HepG2 (cell line): ENCODE measurements around the gene NOL4L. TPM values are rescaled to one million over a fixed set of nuclear protein-coding genes. Genes with fewer than 3 reads are reported as not detected.

Experiments used
- CREBL2 ChIP-seq: sonication (generic); formaldehyde crosslinking; IDR thresholded peaks from 2 replicates; pipeline ENCODE4 v1.8.1; 2023; ENCODE audit warnings: missing genetic modification reagents, mild to moderate bottlenecking, borderline replicate concordance
- DMAP1 ChIP-seq: IDR thresholded peaks from 2 replicates; pipeline ENCODE4 v1.6.1; 2016
- MED8 ChIP-seq: sonication (generic); formaldehyde crosslinking; IDR thresholded peaks from 2 replicates; pipeline ENCODE4 v1.8.1; 2023; ENCODE audit warnings: mild to moderate bottlenecking, missing genetic modification reagents; ENCODE audit not compliant: insufficient replicate concordance
- MXI1 ChIP-seq: IDR thresholded peaks from 3 replicates; pipeline ENCODE4 v1.6.1; 2012; ENCODE audit warnings: low read depth, low read length, inconsistent platforms, borderline replicate concordance
- NFKBIZ ChIP-seq: IDR thresholded peaks from 2 replicates; pipeline ENCODE4 v1.6.1; 2018; ENCODE audit warnings: missing genetic modification reagents, missing compliant biosample characterization
- RBAK ChIP-seq: sonication (generic); formaldehyde crosslinking; IDR thresholded peaks from 2 replicates; pipeline ENCODE4 v1.5.1; 2020; ENCODE audit warnings: mild to moderate bottlenecking, missing genetic modification reagents
- TFE3 ChIP-seq: IDR thresholded peaks from 2 replicates; pipeline ENCODE4 v1.6.1; 2016
- ZBTB7B ChIP-seq: sonication (generic); formaldehyde crosslinking; IDR thresholded peaks from 2 replicates; pipeline ENCODE4 v1.4.0; 2020; ENCODE audit warnings: missing genetic modification reagents
- ZFP36 ChIP-seq: fragments of 150-350 bp; IDR thresholded peaks from 2 replicates; pipeline ENCODE4 v1.6.1; 2018; ENCODE audit warnings: borderline replicate concordance, low read length, low read depth; ENCODE audit not compliant: partially characterized antibody
- ZNF224 ChIP-seq: sonication (generic); formaldehyde crosslinking; IDR thresholded peaks from 2 replicates; pipeline ENCODE4 v1.5.0; 2020; ENCODE audit warnings: mild to moderate bottlenecking, missing genetic modification reagents
- ZNF430 ChIP-seq: sonication (generic); formaldehyde crosslinking; IDR thresholded peaks from 2 replicates; pipeline ENCODE4 v1.9.0; 2021; ENCODE audit warnings: mild to moderate bottlenecking, missing genetic modification reagents
- ZSCAN9 ChIP-seq: IDR thresholded peaks from 2 replicates; pipeline ENCODE4 v1.6.1; 2016; ENCODE audit warnings: borderline replicate concordance
- polyA plus RNA-seq, 8 experiments: library from polyadenylated mRNA; depleted of rRNA in 3 of 8; stranded (reverse) in 7 of 8; unstranded in 1 of 8; fragments of >200 nt; fragmentation: Illumina TruSeq in 4 of 8; extraction: Trizol in 4 of 8; gene quantifications; 2 replicates each; pipeline versions ENCODE4 v1.2.1 to v1.2.3, GENCODE V29; 2011 to 2016; ENCODE audit warnings: low read depth in 4 of 8, missing spikeins in 1 of 8, mixed read lengths in 1 of 8; ENCODE audit not compliant: insufficient read depth in 1 of 8
- total RNA-seq, 5 experiments: library from RNA; depleted of rRNA; stranded (reverse); fragments of >200 nt; fragmentation: Illumina TruSeq; extraction: Trizol; gene quantifications; 2 replicates each; pipeline ENCODE4 v1.2.3, GENCODE V29; 2016; ENCODE audit warnings: low read depth in 1 of 5
- TF ChIP-seq, protein P1 (sequence below): sonication (generic); formaldehyde crosslinking; IDR thresholded peaks from 2 replicates; pipeline ENCODE4 v1.5.1; 2020; ENCODE audit warnings: mild to moderate bottlenecking, missing genetic modification reagents
- TF ChIP-seq, protein P2 (sequence below): sonication (generic); formaldehyde crosslinking; IDR thresholded peaks from 2 replicates; pipeline ENCODE4 v1.5.0; 2020; ENCODE audit warnings: missing genetic modification reagents
- TF ChIP-seq, protein P3 (sequence below): sonication (generic); formaldehyde crosslinking; IDR thresholded peaks from 2 replicates; pipeline ENCODE4 v1.4.0; 2020; ENCODE audit warnings: mild to moderate bottlenecking, missing genetic modification reagents
- TF ChIP-seq, protein P4 (sequence below): sonication (generic); formaldehyde crosslinking; IDR thresholded peaks from 2 replicates; pipeline ENCODE4 v1.5.0; 2020; ENCODE audit warnings: mild to moderate bottlenecking, missing genetic modification reagents

The NOL4L gene
- total and polyA plus RNA-seq, 2 of the 13 experiments (the other 11 are each of a cell fraction or from before 2014, with no cell fraction given) = 16.6 to 35.4 TPM

DNA sequence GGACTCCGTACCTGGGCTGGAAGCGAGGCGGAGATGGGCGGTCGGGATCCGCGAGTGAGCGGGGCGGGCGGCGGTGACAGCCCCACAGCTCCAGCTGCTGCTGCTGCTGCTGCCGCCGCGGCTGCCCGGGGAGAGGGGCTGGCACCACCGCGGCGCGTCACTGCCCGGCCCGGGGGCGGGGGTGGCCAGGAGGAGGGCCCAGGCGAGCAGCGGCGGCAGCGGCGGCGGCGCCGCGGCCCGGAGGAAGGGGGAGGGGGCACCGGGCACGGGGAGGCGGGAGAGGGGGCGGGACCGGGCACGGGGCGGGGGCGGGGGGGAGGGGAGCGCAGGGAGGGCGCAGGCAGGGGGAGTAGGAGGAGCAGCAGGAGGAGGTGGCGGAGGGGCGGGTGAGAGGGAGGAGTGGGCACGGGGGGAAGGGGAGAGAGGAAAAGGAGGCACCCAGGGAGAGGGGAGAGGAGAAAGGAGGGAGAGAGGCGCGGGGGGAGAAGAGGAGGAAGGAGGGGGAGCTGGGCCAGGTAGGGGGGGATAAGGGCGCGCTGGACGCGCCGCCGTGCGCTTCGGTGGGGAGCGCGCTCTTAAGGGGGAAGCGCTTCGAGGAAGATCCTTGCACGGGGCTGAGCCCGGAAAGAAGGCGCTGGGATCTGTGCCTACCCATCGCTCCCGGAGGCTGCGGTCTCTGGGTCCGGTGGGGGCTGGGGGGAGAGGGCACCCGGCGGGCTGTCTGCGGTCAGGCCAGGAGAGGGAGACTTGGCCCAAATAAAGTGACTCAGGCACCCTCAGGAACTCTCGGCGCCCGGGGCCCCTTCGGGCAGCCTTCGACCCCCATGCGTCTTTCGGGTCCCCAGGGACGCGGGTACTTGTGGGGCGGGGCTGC is 101.5 kb downstream of the NOL4L start (continued):
- TF ChIP-seq, protein P1, sequence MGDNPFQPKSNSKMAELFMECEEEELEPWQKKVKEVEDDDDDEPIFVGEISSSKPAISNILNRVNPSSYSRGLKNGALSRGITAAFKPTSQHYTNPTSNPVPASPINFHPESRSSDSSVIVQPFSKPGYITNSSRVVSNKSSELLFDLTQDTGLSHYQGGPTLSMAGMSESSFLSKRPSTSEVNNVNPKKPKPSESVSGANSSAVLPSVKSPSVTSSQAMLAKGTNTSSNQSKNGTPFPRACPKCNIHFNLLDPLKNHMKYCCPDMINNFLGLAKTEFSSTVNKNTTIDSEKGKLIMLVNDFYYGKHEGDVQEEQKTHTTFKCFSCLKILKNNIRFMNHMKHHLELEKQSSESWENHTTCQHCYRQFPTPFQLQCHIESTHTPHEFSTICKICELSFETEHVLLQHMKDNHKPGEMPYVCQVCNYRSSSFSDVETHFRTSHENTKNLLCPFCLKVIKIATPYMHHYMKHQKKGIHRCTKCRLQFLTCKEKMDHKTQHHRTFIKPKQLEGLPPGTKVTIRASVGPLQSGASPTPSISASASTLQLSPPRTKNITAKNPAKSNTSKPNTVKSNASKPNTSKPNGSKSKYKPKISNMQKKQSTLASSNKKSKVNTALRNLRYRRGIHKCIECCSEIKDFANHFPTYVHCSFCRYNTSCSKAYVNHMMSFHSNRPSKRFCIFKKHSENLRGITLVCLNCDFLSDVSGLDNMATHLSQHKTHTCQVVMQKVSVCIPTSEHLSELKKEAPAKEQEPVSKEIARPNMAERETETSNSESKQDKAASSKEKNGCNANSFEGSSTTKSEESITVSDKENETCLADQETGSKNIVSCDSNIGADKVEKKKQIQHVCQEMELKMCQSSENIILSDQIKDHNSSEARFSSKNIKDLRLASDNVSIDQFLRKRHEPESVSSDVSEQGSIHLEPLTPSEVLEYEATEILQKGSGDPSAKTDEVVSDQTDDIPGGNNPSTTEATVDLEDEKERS (CRISPR knock-in tag) = 0 out of 2 replicates have a peak, but pooled peaks have one; percentile 34
- TF ChIP-seq RBAK (CRISPR knock-in tag) = peak; percentile 60; the same call in 1 of the 2 replicates
- TF ChIP-seq DMAP1 (CRISPR knock-in tag) = peak; percentile 74; the same call in 1 of the 2 replicates
- TF ChIP-seq, protein P2, sequence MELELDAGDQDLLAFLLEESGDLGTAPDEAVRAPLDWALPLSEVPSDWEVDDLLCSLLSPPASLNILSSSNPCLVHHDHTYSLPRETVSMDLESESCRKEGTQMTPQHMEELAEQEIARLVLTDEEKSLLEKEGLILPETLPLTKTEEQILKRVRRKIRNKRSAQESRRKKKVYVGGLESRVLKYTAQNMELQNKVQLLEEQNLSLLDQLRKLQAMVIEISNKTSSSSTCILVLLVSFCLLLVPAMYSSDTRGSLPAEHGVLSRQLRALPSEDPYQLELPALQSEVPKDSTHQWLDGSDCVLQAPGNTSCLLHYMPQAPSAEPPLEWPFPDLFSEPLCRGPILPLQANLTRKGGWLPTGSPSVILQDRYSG (CRISPR knock-in tag) = peak; percentile 69; the same call in 1 of the 2 replicates
- TF ChIP-seq, protein P3, sequence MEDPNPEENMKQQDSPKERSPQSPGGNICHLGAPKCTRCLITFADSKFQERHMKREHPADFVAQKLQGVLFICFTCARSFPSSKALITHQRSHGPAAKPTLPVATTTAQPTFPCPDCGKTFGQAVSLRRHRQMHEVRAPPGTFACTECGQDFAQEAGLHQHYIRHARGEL = peak; percentile 70; the same call in 1 of the 2 replicates
- TF ChIP-seq MXI1 = no peak
- peak; percentile 91 for TF ChIP-seq ZNF430 (CRISPR knock-in tag)
- 0 out of 2 replicates have a peak, but pooled peaks have one; percentile 33 for TF ChIP-seq TFE3 (CRISPR knock-in tag)
- TF ChIP-seq ZNF224 (CRISPR knock-in tag) = no peak
- TF ChIP-seq ZFP36 = no peak
- 0 out of 2 replicates have a peak, but pooled peaks have one; percentile 70 for TF ChIP-seq NFKBIZ (CRISPR knock-in tag)
- TF ChIP-seq MED8 (CRISPR knock-in tag) = peak; percentile 45
- peak; percentile 97 for TF ChIP-seq ZBTB7B (CRISPR knock-in tag)
- TF ChIP-seq, protein P4, sequence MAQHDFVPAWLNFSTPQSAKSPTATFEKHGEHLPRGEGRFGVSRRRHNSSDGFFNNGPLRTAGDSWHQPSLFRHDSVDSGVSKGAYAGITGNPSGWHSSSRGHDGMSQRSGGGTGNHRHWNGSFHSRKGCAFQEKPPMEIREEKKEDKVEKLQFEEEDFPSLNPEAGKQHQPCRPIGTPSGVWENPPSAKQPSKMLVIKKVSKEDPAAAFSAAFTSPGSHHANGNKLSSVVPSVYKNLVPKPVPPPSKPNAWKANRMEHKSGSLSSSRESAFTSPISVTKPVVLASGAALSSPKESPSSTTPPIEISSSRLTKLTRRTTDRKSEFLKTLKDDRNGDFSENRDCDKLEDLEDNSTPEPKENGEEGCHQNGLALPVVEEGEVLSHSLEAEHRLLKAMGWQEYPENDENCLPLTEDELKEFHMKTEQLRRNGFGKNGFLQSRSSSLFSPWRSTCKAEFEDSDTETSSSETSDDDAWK (CRISPR knock-in tag) = no peak
- TF ChIP-seq ZSCAN9 = no peak
- TF ChIP-seq CREBL2 (CRISPR knock-in tag) = peak; percentile 50; the same call in 1 of the 2 replicates
